HG02870 (cell line): ENCODE results near the gene NAGK.
"Not testable (repeated sequence)": the region's sequence is repeated elsewhere in the genome, so short reads cannot be mapped to it uniquely, and the experiment has no call there.

Experiments
- ATAC-seq: cut with Tn5 transposase; IDR thresholded peaks from one replicate; pipeline ENCODE4 v1.9.1; 2021; ENCODE audit warnings: mild to moderate bottlenecking, moderate library complexity; ENCODE audit not compliant: unreplicated experiment

NAGK gene

GRCh38 chr2:71068218-71069035 is at the start of gene NAGK:
Gene NAGK, plus strand, starts transcription at chr2:71068648. Its CDS starts 36 bp downstream, at chr2:71068684.
- ATAC-seq, result peak; percentile 43

GRCh38 chr2:71019989-71020388 is 48.5 kb upstream of the NAGK start:
- ATAC-seq, result not testable (repeated sequence)

- ATAC-seq, result not testable (repeated sequence)
Observed at GRCh38 chr2:71021394-71021793, 47.1 kb upstream of the NAGK start.

GRCh38 chr2:71023553-71024243 is 44.8 kb upstream of the NAGK start:
- not testable (repeated sequence) for ATAC-seq

- not testable (repeated sequence) for ATAC-seq
Observed at GRCh38 chr2:71036296-71036695, 32.2 kb upstream of the NAGK start.

GRCh38 chr2:71042287-71042686 is 26.2 kb upstream of the NAGK start:
- ATAC-seq, result no peak

GRCh38 chr2:71043531-71044407 is 24.7 kb upstream of the NAGK start:
- ATAC-seq, result no peak

- ATAC-seq, result no peak
Observed at GRCh38 chr2:71045151-71045550, 23.3 kb upstream of the NAGK start.

GRCh38 chr2:71045865-71046548 is 22.4 kb upstream of the NAGK start:
- ATAC-seq, result no peak

GRCh38 chr2:71048096-71048495 is 20.4 kb upstream of the NAGK start:
- no peak for ATAC-seq

- not testable (repeated sequence) for ATAC-seq
Observed at GRCh38 chr2:71049704-71050360, 18.6 kb upstream of the NAGK start.

- not testable (repeated sequence) for ATAC-seq
Observed at GRCh38 chr2:71055206-71055740, 13.2 kb upstream of the NAGK start.

- ATAC-seq, result no peak
Observed at GRCh38 chr2:71060211-71060610, 8.2 kb upstream of the NAGK start.

- no peak for ATAC-seq
Observed at GRCh38 chr2:71060871-71061270, 7.6 kb upstream of the NAGK start.

- no peak for ATAC-seq
Observed at GRCh38 chr2:71063216-71063615, 5.2 kb upstream of the NAGK start.

- ATAC-seq, result peak; percentile 19
Observed at GRCh38 chr2:71064110-71064611, 4.3 kb upstream of the NAGK start.

GRCh38 chr2:71064754-71065621 is 3.5 kb upstream of the NAGK start:
- ATAC-seq, result peak; percentile 25

GRCh38 chr2:71066856-71067255 is 1.6 kb upstream of the NAGK start:
- ATAC-seq, result no peak
